HCT116 (cell line): ENCODE results near the gene HBA1. TPM values are rescaled to one million over a fixed set of nuclear protein-coding genes. Genes with fewer than 3 reads are reported as not detected.
"Not testable (repeated sequence)": the region's sequence is repeated elsewhere in the genome, so short reads cannot be mapped to it uniquely, and the experiment has no call there.

ENCODE experiments used
- ATAC-seq: fragments of 200-7000 bp; cut with Tn5 transposase; 2 replicates; pipeline ENCODE4 v1.9.1; 2020; ENCODE audit warnings: mild to moderate bottlenecking, moderate library complexity
- BruUV-seq: library from RNA; stranded (reverse); fragments of 400-500 nt; replicated peaks from 2 replicates; lab custom pipeline; 2021; lab: Mats Ljungman, UMichigan
- CTCF ChIA-PET: fragments of 300-600 bp; sonication (Branson Sonifier 250); formaldehyde crosslinking; loops from one replicate; lab custom pipeline; 2021; ENCODE audit warnings: antibody characterized with exemption; lab: Charles Lee
- POLR2A ChIA-PET: fragments of 300-600, 350-600 bp; sonication (Branson Sonifier 250); formaldehyde crosslinking; loops from one replicate; lab custom pipeline; 2021; ENCODE audit warnings: antibody characterized with exemption; lab: Charles Lee
- RAD21 ChIA-PET, 2 experiments: fragments of 300-600 bp; sonication (Branson Sonifier 250); formaldehyde crosslinking; loops; one replicate each; lab custom pipeline; 2023; ENCODE audit warnings: low total read pairs in 2 of 2; ENCODE audit not compliant: uncharacterized antibody in 2 of 2, unreplicated experiment in 2 of 2, low non-redundant PET in 1 of 2; lab: Charles Lee
- DNase-seq: peaks from one replicate; pipeline ENCODE4 v3.0.0-alpha.2; 2010; ENCODE audit warnings: low read depth, low spot score
- H2AFZ ChIP-seq: fragments of 200-600 bp; shearing (Covaris generic), sonication (generic); 2 replicates; pipeline ENCODE4 v1.6.1; 2017; ENCODE audit warnings: low read depth, mixed run types, mixed read lengths, antibody characterized with exemption, low read length; ENCODE audit not compliant: poor library complexity, severe bottlenecking
- H3K27ac ChIP-seq: 2 replicates; pipeline ENCODE4 v1.5.1; 2012; ENCODE audit warnings: low read depth, low read length
- H3K27me3 ChIP-seq: fragments of 200-600 bp; sonication (generic); 2 replicates; pipeline ENCODE4 v1.6.1; 2016; ENCODE audit warnings: mixed run types, low read length, mixed read lengths; ENCODE audit not compliant: insufficient read depth
- H3K36me3 ChIP-seq, 2 experiments: fragments of 200-500 bp in 1 of 2; fragments of 200-600 bp in 1 of 2; sonication (Bioruptor generic) in 1 of 2; sonication (generic) in 1 of 2; 2 replicates each; pipeline versions ENCODE4 v1.5.1 to v1.6.1; 2014 to 2016; ENCODE audit warnings: low read length in 2 of 2, inconsistent platforms in 1 of 2, mixed read lengths in 1 of 2, mixed run types in 1 of 2; ENCODE audit not compliant: insufficient read depth in 2 of 2, control insufficient read depth in 1 of 2
- H3K4me1 ChIP-seq, 2 experiments: fragments of 200-600 bp in 1 of 2; sonication (generic) in 1 of 2; 2 replicates each; pipeline versions ENCODE4 v1.5.1 to v1.6.1; 2012 to 2017; ENCODE audit warnings: low read length in 2 of 2, inconsistent platforms in 1 of 2, mild to moderate bottlenecking in 1 of 2, mixed read lengths in 1 of 2, mixed run types in 1 of 2, moderate library complexity in 1 of 2; ENCODE audit not compliant: insufficient read depth in 2 of 2, control insufficient read depth in 1 of 2
- H3K4me2 ChIP-seq: fragments of 200-600 bp; sonication (generic); 2 replicates; pipeline ENCODE4 v1.6.1; 2017; ENCODE audit warnings: mixed run types, low read length, mixed read lengths
- H3K4me3 ChIP-seq, 2 experiments: fragments of 200-600 bp in 1 of 2; sonication (generic) in 1 of 2; replicated peaks in 1 of 2; 2 replicates each; pipeline ENCODE4 v1.5.1; 2011 to 2016; ENCODE audit warnings: low read length in 2 of 2, control low read depth in 1 of 2, low read depth in 1 of 2, mild to moderate bottlenecking in 1 of 2, mixed read lengths in 1 of 2, mixed run types in 1 of 2
- H3K79me2 ChIP-seq: fragments of 200-600 bp; sonication (generic); 2 replicates; pipeline ENCODE4 v1.6.1; 2017; ENCODE audit warnings: mild to moderate bottlenecking, mixed run types, low read length, moderate library complexity, mixed read lengths; ENCODE audit not compliant: insufficient read depth
- H3K9ac ChIP-seq: fragments of 200-600 bp; sonication (generic); 2 replicates; pipeline ENCODE4 v1.6.1; 2016; ENCODE audit warnings: low read length, mixed read lengths
- H3K9me2 ChIP-seq: fragments of 200-600 bp; sonication (generic), shearing (Covaris generic); 2 replicates; pipeline ENCODE4 v1.6.1; 2017; ENCODE audit warnings: mixed run types, mild to moderate bottlenecking, moderate library complexity; ENCODE audit not compliant: insufficient read depth
- H3K9me3 ChIP-seq, 2 experiments: fragments of 200-500 bp in 1 of 2; fragments of 200-600 bp in 1 of 2; sonication (Bioruptor generic) in 1 of 2; sonication (generic) in 1 of 2; 2 replicates each; pipeline ENCODE4 v1.6.1; 2014 to 2017; ENCODE audit warnings: low read length in 2 of 2, mixed read lengths in 2 of 2, inconsistent platforms in 1 of 2, low read depth in 1 of 2, mild to moderate bottlenecking in 1 of 2, mixed run types in 1 of 2, moderate library complexity in 1 of 2; ENCODE audit not compliant: control insufficient read depth in 1 of 2, insufficient read depth in 1 of 2
- H4K20me1 ChIP-seq: fragments of 200-600 bp; sonication (generic), shearing (Covaris generic); 2 replicates; pipeline ENCODE4 v1.6.1; 2017; ENCODE audit warnings: mixed run types, mild to moderate bottlenecking, moderate library complexity; ENCODE audit not compliant: insufficient read depth
- CEBPB ChIP-seq: IDR thresholded peaks from 2 replicates; pipeline ENCODE4 v1.6.1; 2012; ENCODE audit warnings: low read depth
- intact Hi-C: fragments of 100-400 bp; cut with micrococcal nuclease; formaldehyde crosslinking; loops from 2 replicates; pipeline ENCODE4 v1.10.0; 2022
- total RNA-seq: library from RNA; stranded (reverse); gene quantifications from one replicate; pipeline ENCODE4 v1.2.1, GENCODE V29; 2021; ENCODE audit not compliant: unreplicated experiment
- TF ChIP-seq, protein P1 (sequence below): IDR thresholded peaks from 2 replicates; pipeline ENCODE4 v1.6.1; 2012; ENCODE audit warnings: low read depth
- TF ChIP-seq, protein P2 (sequence below): IDR thresholded peaks from 2 replicates; pipeline ENCODE4 v1.6.1; 2011; ENCODE audit warnings: mild to moderate bottlenecking, low read length, moderate library complexity; ENCODE audit not compliant: insufficient replicate concordance; ENCODE audit errors: extremely low read depth

Gene HBA1
- total RNA-seq, 1 experiment from 2014 or later = 4.9 TPM

DNA sequence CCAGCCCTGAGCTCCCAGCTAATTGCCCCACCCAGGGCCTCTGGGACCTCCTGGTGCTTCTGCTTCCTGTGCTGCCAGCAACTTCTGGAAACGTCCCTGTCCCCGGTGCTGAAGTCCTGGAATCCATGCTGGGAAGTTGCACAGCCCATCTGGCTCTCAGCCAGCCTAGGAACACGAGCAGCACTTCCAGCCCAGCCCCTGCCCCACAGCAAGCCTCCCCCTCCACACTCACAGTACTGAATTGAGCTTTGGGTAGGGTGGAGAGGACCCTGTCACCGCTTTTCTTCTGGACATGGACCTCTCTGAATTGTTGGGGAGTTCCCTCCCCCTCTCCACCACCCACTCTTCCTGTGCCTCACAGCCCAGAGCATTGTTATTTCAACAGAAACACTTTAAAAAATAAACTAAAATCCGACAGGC, 6.4 kb upstream of the HBA1 start:
- H3K36me3 ChIP-seq, H4K20me1 ChIP-seq, H3K27ac ChIP-seq, H3K4me3 ChIP-seq, H3K79me2 ChIP-seq, H3K9me3 ChIP-seq, H3K9me2 ChIP-seq, intact Hi-C loops, CTCF ChIA-PET, BruUV-seq, H2AFZ ChIP-seq, DNase-seq, RAD21 ChIA-PET, POLR2A ChIA-PET, H3K27me3 ChIP-seq, H3K9ac ChIP-seq: not testable (repeated sequence)
- peak overlapping the region; percentile 32 for H3K4me2 ChIP-seq
- peaks cover 0 to 14% of the 10 kb centered on the region in 2 experiments; a peak in 2 of 4 replicates for H3K4me1 ChIP-seq
- TF ChIP-seq, protein P1, sequence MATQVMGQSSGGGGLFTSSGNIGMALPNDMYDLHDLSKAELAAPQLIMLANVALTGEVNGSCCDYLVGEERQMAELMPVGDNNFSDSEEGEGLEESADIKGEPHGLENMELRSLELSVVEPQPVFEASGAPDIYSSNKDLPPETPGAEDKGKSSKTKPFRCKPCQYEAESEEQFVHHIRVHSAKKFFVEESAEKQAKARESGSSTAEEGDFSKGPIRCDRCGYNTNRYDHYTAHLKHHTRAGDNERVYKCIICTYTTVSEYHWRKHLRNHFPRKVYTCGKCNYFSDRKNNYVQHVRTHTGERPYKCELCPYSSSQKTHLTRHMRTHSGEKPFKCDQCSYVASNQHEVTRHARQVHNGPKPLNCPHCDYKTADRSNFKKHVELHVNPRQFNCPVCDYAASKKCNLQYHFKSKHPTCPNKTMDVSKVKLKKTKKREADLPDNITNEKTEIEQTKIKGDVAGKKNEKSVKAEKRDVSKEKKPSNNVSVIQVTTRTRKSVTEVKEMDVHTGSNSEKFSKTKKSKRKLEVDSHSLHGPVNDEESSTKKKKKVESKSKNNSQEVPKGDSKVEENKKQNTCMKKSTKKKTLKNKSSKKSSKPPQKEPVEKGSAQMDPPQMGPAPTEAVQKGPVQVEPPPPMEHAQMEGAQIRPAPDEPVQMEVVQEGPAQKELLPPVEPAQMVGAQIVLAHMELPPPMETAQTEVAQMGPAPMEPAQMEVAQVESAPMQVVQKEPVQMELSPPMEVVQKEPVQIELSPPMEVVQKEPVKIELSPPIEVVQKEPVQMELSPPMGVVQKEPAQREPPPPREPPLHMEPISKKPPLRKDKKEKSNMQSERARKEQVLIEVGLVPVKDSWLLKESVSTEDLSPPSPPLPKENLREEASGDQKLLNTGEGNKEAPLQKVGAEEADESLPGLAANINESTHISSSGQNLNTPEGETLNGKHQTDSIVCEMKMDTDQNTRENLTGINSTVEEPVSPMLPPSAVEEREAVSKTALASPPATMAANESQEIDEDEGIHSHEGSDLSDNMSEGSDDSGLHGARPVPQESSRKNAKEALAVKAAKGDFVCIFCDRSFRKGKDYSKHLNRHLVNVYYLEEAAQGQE = peak; percentile 63
- peak; percentile 52 for ATAC-seq

DNA sequence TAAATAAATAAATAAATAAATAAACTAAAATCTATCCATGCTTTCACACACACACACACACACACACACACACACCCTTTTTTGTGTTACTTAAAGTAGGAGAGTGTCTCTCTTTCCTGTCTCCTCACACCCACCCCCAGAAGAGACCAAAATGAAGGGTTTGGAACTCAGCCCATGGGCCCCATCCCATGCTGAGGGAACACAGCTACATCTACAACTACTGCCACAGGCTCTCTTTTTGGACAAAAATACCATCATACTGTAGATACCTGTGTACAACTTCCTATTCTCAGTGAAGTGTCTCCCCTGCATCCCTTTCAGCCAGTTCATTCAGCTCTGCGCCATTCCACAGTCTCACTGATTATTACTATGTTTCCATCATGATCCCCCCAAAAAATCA, 5.7 kb upstream of the HBA1 start:
- H3K36me3 ChIP-seq = no peaks in the 10 kb centered on the region
- ChIA-PET RAD21 (no interaction called here), CTCF (no interaction called here), POLR2A (no interaction called here)
- intact Hi-C loops = no loop called here
- no peaks in the 10 kb centered on the region for H3K9me2 ChIP-seq
- ATAC-seq = no peak
- BruUV-seq = no TSS peak
- no peak overlapping the region for H3K9ac ChIP-seq
- no peak for TF ChIP-seq CEBPB
- TF ChIP-seq, protein P2, sequence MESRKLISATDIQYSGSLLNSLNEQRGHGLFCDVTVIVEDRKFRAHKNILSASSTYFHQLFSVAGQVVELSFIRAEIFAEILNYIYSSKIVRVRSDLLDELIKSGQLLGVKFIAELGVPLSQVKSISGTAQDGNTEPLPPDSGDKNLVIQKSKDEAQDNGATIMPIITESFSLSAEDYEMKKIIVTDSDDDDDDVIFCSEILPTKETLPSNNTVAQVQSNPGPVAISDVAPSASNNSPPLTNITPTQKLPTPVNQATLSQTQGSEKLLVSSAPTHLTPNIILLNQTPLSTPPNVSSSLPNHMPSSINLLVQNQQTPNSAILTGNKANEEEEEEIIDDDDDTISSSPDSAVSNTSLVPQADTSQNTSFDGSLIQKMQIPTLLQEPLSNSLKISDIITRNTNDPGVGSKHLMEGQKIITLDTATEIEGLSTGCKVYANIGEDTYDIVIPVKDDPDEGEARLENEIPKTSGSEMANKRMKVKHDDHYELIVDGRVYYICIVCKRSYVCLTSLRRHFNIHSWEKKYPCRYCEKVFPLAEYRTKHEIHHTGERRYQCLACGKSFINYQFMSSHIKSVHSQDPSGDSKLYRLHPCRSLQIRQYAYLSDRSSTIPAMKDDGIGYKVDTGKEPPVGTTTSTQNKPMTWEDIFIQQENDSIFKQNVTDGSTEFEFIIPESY = no peak
- H3K4me2 ChIP-seq = no peak overlapping the region
- no peaks in the 10 kb centered on the region for H3K9me3 ChIP-seq
- H3K4me1 ChIP-seq = peaks cover 0 to 14% of the 10 kb centered on the region in 2 experiments; a peak in 2 of 4 replicates
- H3K27ac ChIP-seq = no peak overlapping the region
- H3K4me3 ChIP-seq = no peak overlapping the region
- no peaks in the 10 kb centered on the region for H3K27me3 ChIP-seq
- no peaks in the 10 kb centered on the region for H3K79me2 ChIP-seq
- H4K20me1 ChIP-seq = no peaks in the 10 kb centered on the region
- H2AFZ ChIP-seq = no peak overlapping the region
- DNase-seq = no peak

DNA sequence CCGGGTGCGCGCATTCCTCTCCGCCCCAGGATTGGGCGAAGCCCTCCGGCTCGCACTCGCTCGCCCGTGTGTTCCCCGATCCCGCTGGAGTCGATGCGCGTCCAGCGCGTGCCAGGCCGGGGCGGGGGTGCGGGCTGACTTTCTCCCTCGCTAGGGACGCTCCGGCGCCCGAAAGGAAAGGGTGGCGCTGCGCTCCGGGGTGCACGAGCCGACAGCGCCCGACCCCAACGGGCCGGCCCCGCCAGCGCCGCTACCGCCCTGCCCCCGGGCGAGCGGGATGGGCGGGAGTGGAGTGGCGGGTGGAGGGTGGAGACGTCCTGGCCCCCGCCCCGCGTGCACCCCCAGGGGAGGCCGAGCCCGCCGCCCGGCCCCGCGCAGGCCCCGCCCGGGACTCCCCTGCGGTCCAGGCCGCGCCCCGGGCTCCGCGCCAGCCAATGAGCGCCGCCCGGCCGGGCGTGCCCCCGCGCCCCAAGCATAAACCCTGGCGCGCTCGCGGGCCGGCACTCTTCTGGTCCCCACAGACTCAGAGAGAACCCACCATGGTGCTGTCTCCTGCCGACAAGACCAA, 4.0 kb upstream of the HBA1 start, which contains the start of gene HBA2:
Gene HBA2, plus strand, starts transcription at position 503 of the 568 bp plus-strand sequence. Its CDS starts 37 bp downstream, at position 540.
- H3K36me3 ChIP-seq, H3K79me2 ChIP-seq, intact Hi-C loops, H4K20me1 ChIP-seq, RAD21 ChIA-PET, H2AFZ ChIP-seq, H3K9me3 ChIP-seq, POLR2A ChIA-PET, H3K27me3 ChIP-seq, H3K27ac ChIP-seq, H3K9ac ChIP-seq, DNase-seq, H3K4me2 ChIP-seq, BruUV-seq, CTCF ChIA-PET, H3K9me2 ChIP-seq, H3K4me3 ChIP-seq: not testable (repeated sequence)
- H3K4me1 ChIP-seq = peaks cover 0 to 17% of the 10 kb centered on the region in 2 experiments; a peak in 2 of 4 replicates
- ATAC-seq = peak; percentile 61
